HepG2 (cell line): Measurements from ENCODE around the gene SEMA3F. TPM values are rescaled to one million over a fixed set of nuclear protein-coding genes. Genes with fewer than 3 reads are reported as not detected.

ENCODE experiments used
- HMGXB4 ChIP-seq, 2 experiments: sonication (generic) in 1 of 2; formaldehyde crosslinking in 1 of 2; IDR thresholded peaks; 2 replicates each; pipeline versions ENCODE4 v1.4.0 to v1.6.1; 2018 to 2020; ENCODE audit warnings: missing genetic modification reagents in 2 of 2, borderline replicate concordance in 1 of 2, low read depth in 1 of 2, mild to moderate bottlenecking in 1 of 2, missing biosample characterization in 1 of 2
- HNF4A ChIP-seq: sonication (generic); formaldehyde crosslinking; IDR thresholded peaks from 2 replicates; pipeline ENCODE4 v1.4.0; 2020; ENCODE audit warnings: missing genetic modification reagents
- IKZF5 ChIP-seq: IDR thresholded peaks from 2 replicates; pipeline ENCODE4 v1.6.1; 2018; ENCODE audit warnings: missing genetic modification reagents, mild to moderate bottlenecking, missing compliant biosample characterization
- ISX ChIP-seq: sonication (generic); formaldehyde crosslinking; conservative IDR thresholded peaks from 2 replicates; pipeline ENCODE4 v1.5.0; 2020; ENCODE audit warnings: missing genetic modification reagents
- KDM5A ChIP-seq: fragments of 200-600 bp; sonication (generic); IDR thresholded peaks from 2 replicates; pipeline ENCODE4 v1.7.0; 2018; ENCODE audit warnings: antibody characterized with exemption, mild to moderate bottlenecking, low read length, borderline replicate concordance
- KLF12 ChIP-seq: sonication (generic); formaldehyde crosslinking; IDR thresholded peaks from 2 replicates; pipeline ENCODE4 v1.4.0; 2020; ENCODE audit warnings: missing genetic modification reagents, borderline replicate concordance
- NR2F6 ChIP-seq, 2 experiments: IDR thresholded peaks; 2 replicates each; pipeline ENCODE4 v1.6.1; 2016; ENCODE audit warnings: antibody characterized with exemption in 1 of 2, mild to moderate bottlenecking in 1 of 2
- RARG ChIP-seq: sonication (generic); formaldehyde crosslinking; IDR thresholded peaks from 2 replicates; pipeline ENCODE4 v1.4.0; 2020; ENCODE audit warnings: low read depth, mild to moderate bottlenecking, missing genetic modification reagents
- SSRP1 ChIP-seq: IDR thresholded peaks from 2 replicates; pipeline ENCODE4 v1.6.1; 2016; ENCODE audit warnings: control low read depth
- ZMYM4 ChIP-seq: sonication (generic); formaldehyde crosslinking; IDR thresholded peaks from 2 replicates; pipeline ENCODE4 v1.8.1; 2023; ENCODE audit warnings: mild to moderate bottlenecking, missing genetic modification reagents
- ZNF20 ChIP-seq: sonication (generic); formaldehyde crosslinking; IDR thresholded peaks from 2 replicates; pipeline ENCODE4 v1.4.0; 2020; ENCODE audit warnings: mild to moderate bottlenecking, moderate library complexity, missing genetic modification reagents
- ZNF329 ChIP-seq: sonication (generic); formaldehyde crosslinking; IDR thresholded peaks from 2 replicates; pipeline ENCODE4 v1.9.0; 2021; ENCODE audit warnings: low read depth, mild to moderate bottlenecking, missing genetic modification reagents
- ZNF430 ChIP-seq: sonication (generic); formaldehyde crosslinking; IDR thresholded peaks from 2 replicates; pipeline ENCODE4 v1.9.0; 2021; ENCODE audit warnings: mild to moderate bottlenecking, missing genetic modification reagents
- ZNF543 ChIP-seq: sonication (generic); formaldehyde crosslinking; IDR thresholded peaks from 2 replicates; pipeline ENCODE4 v1.4.0; 2020; ENCODE audit warnings: mild to moderate bottlenecking, missing genetic modification reagents
- ZNF550 ChIP-seq: sonication (generic); formaldehyde crosslinking; IDR thresholded peaks from 2 replicates; pipeline ENCODE4 v1.4.0; 2020; ENCODE audit warnings: mild to moderate bottlenecking, missing genetic modification reagents, borderline replicate concordance
- ZNF570 ChIP-seq: sonication (generic); formaldehyde crosslinking; IDR thresholded peaks from 2 replicates; pipeline ENCODE4 v1.4.0; 2020; ENCODE audit warnings: mild to moderate bottlenecking, missing genetic modification reagents, borderline replicate concordance
- ZNF572 ChIP-seq: sonication (generic); formaldehyde crosslinking; IDR thresholded peaks from 2 replicates; pipeline ENCODE4 v1.5.1; 2020; ENCODE audit warnings: mild to moderate bottlenecking, missing genetic modification reagents
- ZNF800 ChIP-seq: sonication (generic); formaldehyde crosslinking; IDR thresholded peaks from 2 replicates; pipeline ENCODE4 v1.4.0; 2020; ENCODE audit warnings: missing genetic modification reagents
- polyA plus RNA-seq, 8 experiments: library from polyadenylated mRNA; depleted of rRNA in 3 of 8; stranded (reverse) in 7 of 8; unstranded in 1 of 8; fragments of >200 nt; fragmentation: Illumina TruSeq in 4 of 8; extraction: Trizol in 4 of 8; gene quantifications; 2 replicates each; pipeline versions ENCODE4 v1.2.1 to v1.2.3, GENCODE V29; 2011 to 2016; ENCODE audit warnings: low read depth in 4 of 8, missing spikeins in 1 of 8, mixed read lengths in 1 of 8; ENCODE audit not compliant: insufficient read depth in 1 of 8
- total RNA-seq, 5 experiments: library from RNA; depleted of rRNA; stranded (reverse); fragments of >200 nt; fragmentation: Illumina TruSeq; extraction: Trizol; gene quantifications; 2 replicates each; pipeline ENCODE4 v1.2.3, GENCODE V29; 2016; ENCODE audit warnings: low read depth in 1 of 5
- TF ChIP-seq, protein P1 (sequence below): sonication (generic); formaldehyde crosslinking; conservative IDR thresholded peaks from 2 replicates; pipeline ENCODE4 v1.4.0; 2020; ENCODE audit warnings: missing genetic modification reagents
- TF ChIP-seq, protein P2 (sequence below): sonication (generic); formaldehyde crosslinking; IDR thresholded peaks from 2 replicates; pipeline ENCODE4 v1.8.0; 2022; ENCODE audit warnings: mild to moderate bottlenecking, missing genetic modification reagents, borderline replicate concordance

Gene SEMA3F
- total and polyA plus RNA-seq, 2 of the 13 experiments (the other 11 are each of a cell fraction or from before 2014, with no cell fraction given), result 7.6 to 17.2 TPM

DNA sequence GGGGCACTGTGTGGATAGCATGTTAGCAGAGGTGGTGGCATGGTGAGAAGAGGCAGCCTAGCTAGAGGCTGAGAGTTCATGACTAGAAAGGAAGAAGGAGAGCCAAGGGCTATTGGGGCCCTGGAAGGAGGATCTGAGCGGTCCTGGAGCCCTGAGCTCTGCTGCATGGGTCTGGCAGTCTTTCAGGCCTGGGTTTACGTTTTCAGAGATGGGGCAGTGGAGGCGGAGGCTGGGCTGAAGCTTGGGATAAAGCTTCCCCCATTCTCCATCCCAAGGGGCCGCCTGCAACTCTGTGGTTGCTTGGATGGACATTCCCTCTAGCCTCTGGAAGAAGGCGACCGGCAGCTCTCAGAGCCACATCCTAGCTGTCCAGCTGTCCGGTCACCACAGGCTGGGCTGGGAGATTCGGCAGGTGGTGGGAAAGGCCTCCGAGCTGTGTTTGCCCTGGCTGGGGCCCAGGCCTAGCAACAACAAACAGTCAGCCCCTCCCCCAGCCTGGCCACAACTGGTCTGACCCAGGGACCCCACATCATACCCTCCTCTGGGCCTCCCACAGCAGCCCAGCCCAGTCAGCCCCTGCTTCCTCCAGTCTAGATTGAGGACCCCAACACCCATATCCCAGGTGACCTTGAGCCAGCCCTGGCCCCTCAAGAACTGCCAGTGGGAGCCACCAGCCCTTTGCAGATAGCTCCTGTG, 48.1 kb downstream of the SEMA3F start (continued):
- TF ChIP-seq HMGXB4 (CRISPR knock-in tag; IDR thresholded peaks at IDR 0.05; ENCODE audit: borderline replicate concordance in 1 of 2, low read depth in 1 of 2), result no peak
- TF ChIP-seq ZMYM4, result no peak
- no peak for TF ChIP-seq ISX (CRISPR knock-in tag)
- TF ChIP-seq IKZF5 (CRISPR knock-in tag), result 0 out of 2 replicates have a peak, but pooled peaks have one; percentile 76
- TF ChIP-seq, protein P1, sequence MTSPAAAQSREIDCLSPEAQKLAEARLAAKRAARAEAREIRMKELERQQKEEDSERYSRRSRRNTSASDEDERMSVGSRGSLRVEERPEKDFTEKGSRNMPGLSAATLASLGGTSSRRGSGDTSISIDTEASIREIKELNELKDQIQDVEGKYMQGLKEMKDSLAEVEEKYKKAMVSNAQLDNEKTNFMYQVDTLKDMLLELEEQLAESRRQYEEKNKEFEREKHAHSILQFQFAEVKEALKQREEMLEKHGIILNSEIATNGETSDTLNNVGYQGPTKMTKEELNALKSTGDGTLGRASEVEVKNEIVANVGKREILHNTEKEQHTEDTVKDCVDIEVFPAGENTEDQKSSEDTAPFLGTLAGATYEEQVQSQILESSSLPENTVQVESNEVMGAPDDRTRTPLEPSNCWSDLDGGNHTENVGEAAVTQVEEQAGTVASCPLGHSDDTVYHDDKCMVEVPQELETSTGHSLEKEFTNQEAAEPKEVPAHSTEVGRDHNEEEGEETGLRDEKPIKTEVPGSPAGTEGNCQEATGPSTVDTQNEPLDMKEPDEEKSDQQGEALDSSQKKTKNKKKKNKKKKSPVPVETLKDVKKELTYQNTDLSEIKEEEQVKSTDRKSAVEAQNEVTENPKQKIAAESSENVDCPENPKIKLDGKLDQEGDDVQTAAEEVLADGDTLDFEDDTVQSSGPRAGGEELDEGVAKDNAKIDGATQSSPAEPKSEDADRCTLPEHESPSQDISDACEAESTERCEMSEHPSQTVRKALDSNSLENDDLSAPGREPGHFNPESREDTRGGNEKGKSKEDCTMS (CRISPR knock-in tag), result no peak
- TF ChIP-seq, protein P2, sequence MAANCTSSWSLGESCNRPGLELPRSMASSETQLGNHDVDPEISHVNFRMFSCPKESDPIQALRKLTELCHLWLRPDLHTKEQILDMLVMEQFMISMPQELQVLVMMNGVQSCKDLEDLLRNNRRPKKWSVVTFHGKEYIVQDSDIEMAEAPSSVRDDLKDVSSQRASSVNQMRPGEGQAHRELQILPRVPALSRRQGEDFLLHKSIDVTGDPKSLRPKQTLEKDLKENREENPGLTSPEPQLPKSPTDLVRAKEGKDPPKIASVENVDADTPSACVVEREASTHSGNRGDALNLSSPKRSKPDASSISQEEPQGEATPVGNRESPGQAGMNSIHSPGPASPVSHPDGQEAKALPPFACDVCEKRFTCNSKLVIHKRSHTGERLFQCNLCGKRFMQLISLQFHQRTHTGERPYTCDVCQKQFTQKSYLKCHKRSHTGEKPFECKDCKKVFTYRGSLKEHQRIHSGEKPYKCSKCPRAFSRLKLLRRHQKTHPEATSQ (CRISPR knock-in tag), result no peak
- TF ChIP-seq NR2F6 (IDR thresholded peaks at IDR 0.05), result peak; percentile 54; the same call in 1 of the 2 replicates
- TF ChIP-seq NR2F6 (CRISPR knock-in tag; IDR thresholded peaks at IDR 0.05), result peak; percentile 76
- no peak for TF ChIP-seq RARG (CRISPR knock-in tag)
- no peak; the same call in 1 of the 2 replicates for TF ChIP-seq ZNF543 (CRISPR knock-in tag)
- TF ChIP-seq ZNF329 (CRISPR knock-in tag), result peak; percentile 77; the same call in 1 of the 2 replicates
- TF ChIP-seq ZNF800 (CRISPR knock-in tag), result no peak
- no peak for TF ChIP-seq KLF12 (CRISPR knock-in tag)
- TF ChIP-seq ZNF570 (CRISPR knock-in tag), result no peak
- peak; percentile 39; the same call in 1 of the 2 replicates for TF ChIP-seq ZNF572 (CRISPR knock-in tag)
- 0 out of 2 replicates have a peak, but pooled peaks have one; percentile 25 for TF ChIP-seq ZNF550
- TF ChIP-seq HNF4A (CRISPR knock-in tag), result peak; percentile 75
- no peak for TF ChIP-seq KDM5A
- no peak; the same call in 1 of the 2 replicates for TF ChIP-seq SSRP1 (CRISPR knock-in tag)
- TF ChIP-seq ZNF20 (CRISPR knock-in tag), result no peak
- TF ChIP-seq ZNF430 (CRISPR knock-in tag), result 0 out of 2 replicates have a peak, but pooled peaks have one; percentile 55
